ENCODE measurements around the gene LRFN4.

GRCh38 chr11:66904981-66905521 is 48.2 kb downstream of the LRFN4 start:
- TF ChIP-seq CTCF (IDR thresholded peaks at IDR 0.05) (no peak), POLR2A (IDR thresholded peaks at IDR 0.05) (no peak), POLR2AphosphoS5 (IDR thresholded peaks at IDR 0.05) (no peak)

Data from upper lobe of left lung (tissue), 4 donors.